Activated CD4-positive, CD25-positive, alpha-beta regulatory T cell treated with anti-CD3 and anti-CD28 coated beads, Interleukin-2, amount 50 U/mL, for 16 hours (primary cell): ENCODE results near the gene NRXN3.

Source experiments
- DNase-seq: peaks from one replicate; pipeline ENCODE4 v3.0.0-alpha.2; 2020; ENCODE audit warnings: low read depth, low spot score

NRXN3 gene

GRCh38 chr14:79525416-79525815 lies 1355.2 kb downstream of the NRXN3 start:
- DNase-seq: no peak

DNA sequence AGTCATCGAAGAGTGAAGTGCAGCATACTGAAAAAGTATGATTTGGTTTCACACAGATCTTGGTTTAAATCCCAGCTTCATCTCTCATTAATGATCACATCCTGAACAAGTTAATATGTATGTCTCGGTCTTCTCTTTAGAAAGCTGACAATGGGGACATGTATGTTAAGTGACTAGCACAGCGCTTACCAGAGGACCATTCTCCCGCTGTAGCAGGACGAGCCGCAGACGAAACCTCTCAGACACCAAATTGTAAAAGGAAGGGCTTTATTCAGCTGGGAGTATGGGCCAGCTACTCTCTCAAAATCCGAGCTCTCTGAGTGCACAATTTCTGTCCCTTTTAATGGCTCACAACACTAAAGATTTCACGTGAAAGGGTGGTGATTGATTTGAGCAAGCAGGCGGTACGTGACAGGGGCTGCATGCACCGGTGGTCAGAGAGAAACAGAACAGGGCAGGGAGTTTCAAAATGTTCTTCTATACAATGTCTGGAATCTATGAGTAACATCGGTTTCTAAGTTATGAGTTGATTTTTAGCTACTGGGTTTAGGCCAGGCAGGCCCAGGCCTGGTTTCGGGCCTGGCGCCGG lies 1358.7 kb downstream of the NRXN3 start:
- no peak for DNase-seq

DNA sequence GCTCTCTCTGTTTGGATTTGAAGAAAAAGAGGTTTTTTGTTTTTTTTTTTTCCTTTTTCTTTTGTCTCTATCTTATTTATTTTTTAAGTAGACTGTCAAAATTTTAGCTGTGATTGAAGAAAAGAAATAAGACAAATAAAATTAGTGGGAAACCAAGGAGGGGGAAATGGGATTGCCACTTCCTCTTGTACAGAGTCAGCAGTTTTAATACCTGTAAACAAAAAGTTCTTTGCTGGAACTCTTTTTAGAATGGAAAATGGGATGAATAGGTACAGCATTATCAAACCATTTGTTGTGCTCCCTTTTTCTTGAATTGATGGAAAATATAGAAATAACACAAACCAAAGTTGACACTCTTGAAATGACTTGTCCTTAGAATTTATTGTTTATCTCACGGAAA lies 1360.4 kb downstream of the NRXN3 start:
- DNase-seq: no peak

DNA sequence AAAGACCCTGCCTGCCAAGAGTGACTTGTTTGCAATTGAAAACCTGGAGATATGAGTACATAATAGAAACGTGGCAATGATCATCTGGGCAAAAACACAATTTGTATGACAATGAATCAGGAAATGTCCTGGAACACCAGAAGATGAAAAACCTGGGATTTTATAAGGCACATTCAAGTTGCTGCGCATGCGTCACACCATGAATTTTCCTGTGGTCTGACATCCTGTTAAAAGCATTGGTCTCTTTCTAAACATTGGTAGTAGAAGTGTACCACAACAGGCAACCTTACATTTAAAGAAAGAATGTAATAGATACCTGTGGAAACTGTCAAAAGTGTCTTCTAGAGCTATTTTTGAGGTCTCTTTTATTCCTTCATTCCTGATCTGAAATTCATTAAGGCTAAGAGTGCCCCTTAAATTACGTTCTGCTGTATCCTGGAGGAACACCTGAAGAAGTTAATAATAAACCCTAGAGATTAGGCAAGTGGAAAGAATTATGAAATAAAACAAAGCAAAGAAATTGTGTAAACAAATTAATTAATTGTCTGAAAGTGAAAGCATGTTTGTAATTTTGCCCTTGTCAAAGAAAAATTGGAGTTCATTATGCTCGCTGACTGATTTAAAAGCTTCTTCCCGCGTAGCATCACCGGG lies 1364.7 kb downstream of the NRXN3 start:
- no peak for DNase-seq

DNA sequence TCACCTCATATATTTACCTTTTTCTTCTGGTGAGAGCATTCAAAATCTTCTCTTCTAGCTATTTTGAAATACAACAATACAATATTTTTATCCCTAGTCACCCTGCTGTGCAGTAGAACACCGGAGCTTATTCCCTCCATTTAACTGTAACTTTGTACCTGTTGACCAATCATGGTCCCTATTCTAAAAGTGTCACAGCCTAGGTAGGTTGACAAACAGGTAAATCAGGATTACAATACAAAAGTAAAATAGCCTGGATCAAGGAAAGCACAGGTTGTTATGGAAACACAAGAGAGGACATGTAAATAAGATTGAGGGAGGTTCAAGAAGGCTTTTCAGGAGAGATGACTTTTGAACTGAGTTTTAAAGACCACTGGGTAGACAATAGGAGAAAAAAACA lies 1370.2 kb downstream of the NRXN3 start:
- DNase-seq: no peak

- no peak for DNase-seq
These were observed 1371.9 kb downstream of the NRXN3 start for GRCh38 chr14:79542121-79542520.

GRCh38 chr14:79543348-79543747 lies 1373.2 kb downstream of the NRXN3 start:
- no peak for DNase-seq

DNA sequence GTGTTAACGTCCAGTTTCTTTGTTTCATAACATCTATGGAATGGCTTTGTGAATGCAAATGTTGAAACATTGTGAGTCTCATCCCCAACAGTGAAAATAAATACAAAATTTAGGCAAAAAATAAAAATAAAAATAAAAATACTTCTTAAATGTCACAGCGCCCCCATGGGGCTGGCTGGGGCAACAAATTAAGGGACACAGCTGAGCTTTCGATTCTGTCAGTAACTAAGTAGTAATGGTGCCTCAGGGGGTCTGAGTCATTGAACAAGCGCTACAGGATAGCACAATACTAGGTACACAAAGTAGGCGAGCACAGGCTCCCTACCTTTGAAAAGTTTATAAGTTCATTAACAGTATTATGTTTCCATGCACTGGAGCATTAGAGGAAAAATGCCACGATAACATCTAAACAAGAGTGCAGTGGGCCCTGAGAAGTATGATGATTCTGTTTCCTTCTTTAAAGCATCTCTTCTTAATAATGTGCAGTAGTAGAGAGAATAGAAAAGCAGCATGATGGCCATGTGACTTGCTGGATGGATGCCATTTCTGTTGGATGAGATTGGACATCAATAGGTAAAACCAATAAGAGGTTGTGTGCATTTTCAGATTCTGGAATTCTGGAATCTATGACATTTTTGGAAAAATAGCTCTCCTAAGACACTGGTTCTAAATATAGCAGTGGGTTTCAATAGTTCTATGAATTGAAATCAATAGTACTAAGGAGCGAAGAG lies 1374.0 kb downstream of the NRXN3 start:
- DNase-seq: no peak

DNA sequence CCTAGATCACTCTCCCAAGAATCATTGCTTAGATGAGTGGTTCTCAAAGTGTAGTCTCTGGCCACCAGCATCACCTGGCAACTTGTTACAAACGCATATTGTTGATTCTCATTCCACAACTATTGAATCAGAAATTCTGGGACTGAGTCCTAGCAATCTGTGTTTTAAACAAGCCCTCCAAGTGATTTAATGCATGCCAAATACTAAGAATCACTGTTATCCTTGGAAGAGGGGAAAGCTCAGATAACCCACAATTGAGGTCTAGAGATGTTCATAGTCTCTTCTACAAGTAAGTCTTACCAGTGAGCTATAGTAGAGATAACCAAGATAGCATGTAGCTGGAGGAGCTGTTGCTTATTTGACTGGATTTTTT lies 1374.5 kb downstream of the NRXN3 start:
- DNase-seq: no peak

GRCh38 chr14:79548836-79549235 lies 1378.7 kb downstream of the NRXN3 start:
- DNase-seq: no peak

GRCh38 chr14:79549515-79549914 lies 1379.3 kb downstream of the NRXN3 start:
- no peak for DNase-seq

DNA sequence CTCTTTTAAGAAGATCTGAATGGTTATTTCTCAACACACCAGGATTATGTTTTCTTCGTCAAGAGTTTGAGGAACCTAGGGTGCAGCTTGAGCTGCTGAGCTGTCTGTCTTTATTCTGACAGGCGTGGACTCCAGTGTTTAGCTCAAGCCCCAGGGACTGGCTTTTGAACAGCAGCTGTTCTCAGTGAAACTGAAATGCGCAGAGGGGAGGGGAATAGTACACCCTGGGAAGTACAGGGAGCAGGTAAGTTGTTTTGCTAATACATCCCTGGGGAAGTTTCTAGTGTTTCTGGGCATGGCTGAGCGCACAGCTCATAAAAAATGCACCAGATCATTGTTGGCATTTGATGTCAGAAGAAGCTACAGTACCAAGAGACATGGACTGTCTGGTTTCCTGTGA lies 1381.3 kb downstream of the NRXN3 start:
- DNase-seq: no peak

DNA sequence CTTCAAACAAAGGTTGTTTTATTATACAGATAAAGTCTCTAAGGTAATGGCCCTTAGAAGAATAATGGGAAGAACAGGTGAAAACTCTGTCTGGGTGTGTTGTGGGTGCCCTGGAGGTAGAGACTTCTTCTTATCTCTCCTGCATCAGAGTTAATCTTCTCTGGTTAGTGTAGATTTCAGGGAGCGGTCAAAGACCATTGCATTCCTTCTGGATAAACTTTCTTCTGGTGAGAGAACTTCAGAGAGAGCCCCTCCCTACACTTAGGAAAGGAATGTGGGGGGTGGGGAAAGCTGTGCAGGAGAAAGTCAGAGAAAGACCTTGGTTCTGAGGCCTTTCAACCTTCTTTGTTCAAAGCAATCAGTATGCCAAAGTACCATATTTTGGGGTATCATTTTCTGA lies 1382.6 kb downstream of the NRXN3 start:
- DNase-seq: no peak

GRCh38 chr14:79554816-79555215 lies 1384.6 kb downstream of the NRXN3 start:
- DNase-seq: no peak

DNA sequence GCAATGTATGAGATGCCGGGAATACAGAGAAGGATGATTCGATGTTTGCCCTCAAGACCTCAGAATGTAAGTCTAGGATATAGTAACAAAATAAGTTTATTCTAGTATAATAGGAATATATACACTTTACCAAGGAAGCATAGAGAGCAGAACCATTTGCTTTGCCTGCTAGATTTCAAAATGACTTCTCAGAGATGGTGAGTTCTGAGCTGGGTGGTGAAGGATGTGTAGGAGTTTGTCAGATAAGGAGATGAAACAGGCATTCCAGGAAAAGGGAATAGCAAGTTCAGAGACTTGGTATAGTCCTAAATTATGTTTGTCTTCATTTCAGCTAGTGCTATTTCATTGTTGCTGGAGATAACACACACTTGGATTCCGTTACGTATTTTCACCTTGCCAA lies 1385.3 kb downstream of the NRXN3 start:
- DNase-seq: no peak

DNA sequence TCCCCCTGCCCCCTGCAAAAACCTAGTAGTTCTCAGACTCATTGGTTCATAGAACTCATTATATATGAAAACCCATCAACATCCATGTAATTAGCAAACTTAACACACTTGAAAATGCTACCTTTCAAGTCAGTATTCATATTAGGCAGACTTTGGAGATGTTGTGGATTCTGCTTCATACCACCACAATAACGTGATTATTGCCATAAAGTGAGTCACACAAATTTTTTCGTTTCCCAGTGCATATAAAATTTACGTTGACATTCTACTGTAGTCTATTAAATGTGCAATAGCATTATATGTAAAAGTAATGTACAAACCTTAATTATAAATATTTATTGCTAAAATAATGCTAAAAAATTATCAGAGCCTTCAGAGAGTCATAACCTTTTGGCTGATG lies 1387.1 kb downstream of the NRXN3 start:
- no peak for DNase-seq

DNA sequence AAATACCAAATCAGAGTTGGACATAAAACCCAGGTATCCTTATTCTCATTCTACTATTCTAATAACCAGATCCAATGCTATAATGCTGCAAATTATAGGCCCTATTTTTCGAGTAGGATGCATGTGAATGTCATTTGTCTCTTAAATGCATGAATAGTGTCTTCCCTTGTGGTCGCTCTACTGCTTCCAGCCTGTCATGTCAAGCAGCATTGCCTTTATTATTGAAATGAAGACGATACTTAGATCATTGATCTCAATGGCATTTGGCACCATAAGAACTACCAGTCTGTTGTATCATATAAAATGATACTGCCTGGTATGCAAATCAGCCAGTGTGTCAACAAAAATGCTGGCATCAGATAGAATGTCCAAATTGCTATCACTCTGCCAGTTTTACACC lies 1392.0 kb downstream of the NRXN3 start:
- DNase-seq: no peak

DNA sequence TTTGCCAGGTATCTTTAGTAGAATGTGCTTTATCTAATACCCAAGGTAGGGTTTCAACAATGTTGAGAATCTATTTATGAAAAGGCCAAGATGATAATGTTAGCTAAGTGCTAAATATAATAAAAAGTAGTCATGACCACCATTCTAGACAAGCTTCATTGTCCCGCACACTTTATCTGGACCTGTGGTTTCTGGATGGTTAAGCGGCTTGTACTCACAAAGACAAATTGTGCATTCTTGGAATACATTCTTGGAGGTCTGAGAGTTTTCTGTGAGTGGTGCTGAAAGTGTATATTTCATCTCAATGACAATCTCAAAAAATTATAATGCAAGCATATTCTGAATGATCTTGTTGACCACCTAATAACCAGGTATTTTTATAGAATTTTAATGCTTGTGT lies 1394.2 kb downstream of the NRXN3 start:
- DNase-seq: no peak

- DNase-seq: no peak
These were observed 1397.1 kb downstream of the NRXN3 start for GRCh38 chr14:79567306-79567705.

DNA sequence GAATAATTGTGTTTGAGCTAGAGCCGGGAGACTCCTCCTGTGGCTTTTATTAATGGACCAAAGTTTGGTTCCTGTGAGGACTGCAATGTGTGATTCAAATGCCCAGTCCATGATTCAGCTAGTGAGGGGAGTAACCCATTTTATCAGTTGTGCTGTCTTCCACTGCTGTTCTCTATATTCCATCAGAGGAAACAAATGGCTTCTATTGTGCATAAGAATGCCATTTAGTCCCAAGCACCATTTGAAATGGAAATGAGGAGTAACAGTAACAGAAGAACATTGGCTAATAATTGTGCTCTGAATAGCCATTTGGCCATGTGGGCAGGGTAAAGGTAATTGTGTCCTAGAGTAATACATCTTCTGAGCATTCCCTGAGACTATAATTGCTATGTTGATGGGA lies 1398.4 kb downstream of the NRXN3 start:
- no peak for DNase-seq

GRCh38 chr14:79569072-79569471 lies 1398.9 kb downstream of the NRXN3 start:
- no peak for DNase-seq

DNA sequence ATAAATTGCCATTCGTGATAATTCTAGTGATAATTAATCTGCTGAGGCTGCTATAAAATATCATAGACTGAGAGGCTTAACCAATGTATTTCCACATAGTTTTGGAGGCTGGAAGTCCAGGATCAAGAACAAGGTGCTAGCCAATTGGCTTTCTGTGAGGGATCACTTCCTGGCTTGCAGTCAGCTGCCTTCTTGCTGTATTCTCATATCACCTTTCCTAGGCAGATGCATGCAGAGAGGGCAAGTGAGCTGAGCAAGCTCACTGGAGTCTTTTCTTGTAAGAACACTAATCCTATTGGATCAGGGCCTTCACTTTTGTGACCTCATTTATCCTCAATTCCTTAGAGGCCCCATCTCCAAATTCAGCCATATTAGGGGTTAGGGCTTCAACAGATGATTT lies 1400.5 kb downstream of the NRXN3 start:
- DNase-seq: no peak

DNA sequence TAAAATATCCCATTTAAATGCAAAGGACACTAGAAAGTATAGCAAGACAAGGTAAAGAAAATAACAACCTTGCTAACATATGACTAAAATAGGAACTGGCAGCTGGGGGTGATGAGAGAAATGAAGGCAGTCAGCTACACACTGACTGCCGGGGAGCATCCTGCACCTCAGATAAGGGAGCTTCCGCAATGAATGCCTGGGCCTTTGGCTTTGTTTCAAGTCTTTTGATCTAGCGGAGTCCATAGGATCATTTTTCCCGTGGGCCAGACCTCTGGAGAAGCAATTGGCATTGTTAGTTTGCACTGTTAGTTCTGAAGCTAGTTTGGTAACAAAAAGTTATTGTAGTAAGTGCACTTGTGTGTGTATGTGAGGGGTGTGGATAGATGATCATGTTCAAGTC lies 1401.2 kb downstream of the NRXN3 start:
- no peak for DNase-seq
